Small intestine (tissue), 7 donors: ENCODE data around the gene NTPCR. TPM values are rescaled to one million over a fixed set of nuclear protein-coding genes. Genes with fewer than 3 reads are reported as not detected.

Source experiments
- DNase-seq, 2 donors: peaks; one replicate each; pipeline versions ENCODE4 v3.0.0 to v3.0.0-alpha.2; 2013
- FAIRE-seq: peaks from 2 replicates; lab custom pipeline; 2012; peaks lifted over from hg19 to GRCh38; lab: Jason Lieb, UNC
- H3K27ac ChIP-seq, 3 donors: one replicate each; pipeline ENCODE4 v1.5.1; 2013; ENCODE audit warnings: low read length in 2 of 3, mild to moderate bottlenecking in 2 of 3, control low read depth in 1 of 3, inconsistent platforms in 1 of 3, low read depth in 1 of 3, moderate library complexity in 1 of 3
- H3K27me3 ChIP-seq, 3 donors: one replicate each; pipeline ENCODE4 v1.6.1; 2013; ENCODE audit warnings: low read length in 3 of 3, inconsistent platforms in 1 of 3; ENCODE audit not compliant: control insufficient read depth in 3 of 3, insufficient read depth in 3 of 3
- H3K36me3 ChIP-seq, 3 donors: one replicate each; pipeline ENCODE4 v1.6.1; 2013; ENCODE audit warnings: low read length in 3 of 3, inconsistent platforms in 1 of 3, low read depth in 1 of 3, mild to moderate bottlenecking in 1 of 3, moderate library complexity in 1 of 3; ENCODE audit not compliant: control insufficient read depth in 3 of 3, insufficient read depth in 2 of 3
- H3K4me1 ChIP-seq, 3 donors: one replicate each; pipeline ENCODE4 v1.6.1; 2013; ENCODE audit warnings: low read length in 2 of 3, inconsistent platforms in 1 of 3, low read depth in 1 of 3, mild to moderate bottlenecking in 1 of 3, moderate library complexity in 1 of 3; ENCODE audit not compliant: control insufficient read depth in 3 of 3, insufficient read depth in 2 of 3
- H3K4me3 ChIP-seq, 3 donors: one replicate each; pipeline ENCODE4 v1.5.1; 2013; ENCODE audit warnings: low read length in 3 of 3, control low read depth in 1 of 3, inconsistent platforms in 1 of 3, low read depth in 1 of 3, mild to moderate bottlenecking in 1 of 3, moderate library complexity in 1 of 3
- H3K9me3 ChIP-seq, 2 donors: one replicate each; pipeline ENCODE4 v1.6.1; 2013; ENCODE audit warnings: low read depth in 1 of 2, low read length in 1 of 2; ENCODE audit not compliant: control insufficient read depth in 2 of 2, insufficient read depth in 1 of 2
- WGBS, 3 donors: extraction: QIAGEN DNeasy Blood & Tissue Kit; methylation state at CpG; one replicate each; pipeline ENCODE4 v1.1.7; 2013; 5-methylcytosine and 5-hydroxymethylcytosine counted together
- polyA plus RNA-seq, 4 donors: library from polyadenylated mRNA; stranded (reverse) in 3 of 4; unstranded in 1 of 4; fragments of 200-250 nt in 3 of 4; fragments of 120-200 nt in 1 of 4; gene quantifications; one replicate each; pipeline versions ENCODE4 v1.2.1 to v1.2.3, GENCODE V29; 2013
- donor health status: healthy with polysubstance abuse.
- donor health status: control.
- donor health status: control.
- donor health status: Bipolar disorder and iron deficiency.
- donor health status: healthy.

NTPCR gene
- polyA plus RNA-seq, 4 donors: 48.5 to 65.6 (median 58.1) TPM

DNA sequence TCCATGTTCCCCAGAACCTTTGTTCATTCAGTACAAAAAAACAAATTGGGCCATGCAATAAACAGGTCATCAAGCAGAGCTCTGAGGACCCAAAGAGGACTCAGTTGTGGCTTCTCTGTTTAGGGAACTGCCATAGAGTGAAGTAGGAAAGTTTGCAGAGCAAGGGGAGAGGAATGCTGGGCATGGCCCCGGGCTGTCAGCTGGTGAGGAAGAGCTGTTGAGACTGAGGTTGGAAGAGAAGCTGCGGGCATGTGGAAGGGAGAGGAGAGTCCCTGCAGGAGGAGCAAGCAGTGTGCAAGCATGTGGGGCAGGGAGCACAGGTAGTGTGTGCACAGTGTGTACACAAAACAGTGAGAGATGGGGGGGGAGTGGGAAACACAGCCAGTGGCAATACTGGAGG is 71.8 kb downstream of the NTPCR start:
- FAIRE-seq (no peak), DNase-seq (no peak)
- Histone ChIP-seq H3K4me3 (no peak overlapping the region), H3K4me1 (peaks cover 0 to 12% (median 4%) of the 10 kb centered on the region in 3 donors), H3K27me3 (no peaks in the 10 kb centered on the region), H3K9me3 (no peaks in the 10 kb centered on the region), H3K36me3 (no peaks in the 10 kb centered on the region), H3K27ac (no peak overlapping the region)
- 93 to 95% (median 93%) methylated on average over 2 of the region's 2 CpGs for WGBS, 3 donors

DNA sequence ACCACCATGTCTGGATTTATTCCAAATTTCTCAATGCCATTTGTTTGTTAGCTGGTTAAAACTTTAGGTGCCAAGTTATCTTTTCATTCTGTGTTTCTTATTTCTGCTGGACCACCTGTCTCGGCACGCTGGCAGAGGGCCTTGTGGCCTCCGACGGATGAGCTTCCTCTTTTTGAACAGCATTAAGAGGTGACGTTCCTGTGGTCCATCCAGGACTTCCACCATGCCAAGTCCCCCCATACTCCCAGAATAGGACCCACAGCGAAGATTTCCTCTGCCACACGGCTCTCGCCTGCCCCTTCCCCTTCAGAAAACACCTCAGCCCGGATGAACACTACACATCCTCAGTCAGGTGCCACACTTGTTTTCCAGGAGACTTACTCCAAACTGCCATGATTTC is 73.8 kb downstream of the NTPCR start:
- Histone ChIP-seq H3K9me3 (no peaks in the 10 kb centered on the region), H3K4me1 (peaks cover 0 to 12% (median 4%) of the 10 kb centered on the region in 3 donors), H3K36me3 (no peaks in the 10 kb centered on the region), H3K27ac (no peak overlapping the region), H3K27me3 (no peaks in the 10 kb centered on the region), H3K4me3 (no peak overlapping the region)
- DNase-seq: no peak
- WGBS, 3 donors: 89 to 95% (median 93%) methylated on average over 9 of the region's 9 CpGs
- no peak for FAIRE-seq

DNA sequence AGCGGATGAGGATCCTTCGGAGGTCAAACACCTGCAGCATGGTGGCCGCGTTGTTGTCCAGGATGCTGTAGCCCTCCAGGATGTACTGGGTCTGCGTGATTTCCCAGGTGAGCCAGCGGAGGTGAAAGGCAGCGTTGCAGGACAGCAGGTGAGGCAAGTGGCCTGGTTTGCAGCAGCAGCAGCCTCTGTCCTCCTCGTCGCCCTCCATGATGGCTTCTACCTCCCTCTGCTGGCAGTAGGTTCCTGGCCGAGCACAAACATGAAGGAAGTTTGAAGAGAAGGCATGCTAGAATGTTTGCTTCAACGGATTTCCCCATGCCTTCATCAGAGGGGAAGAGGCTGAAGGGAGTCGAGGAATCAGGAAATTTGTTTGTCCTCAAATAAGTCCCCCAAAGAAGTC is 74.7 kb downstream of the NTPCR start:
- FAIRE-seq: no peak
- Histone ChIP-seq H3K27ac (no peak overlapping the region), H3K4me3 (no peak overlapping the region), H3K27me3 (no peaks in the 10 kb centered on the region), H3K9me3 (no peaks in the 10 kb centered on the region), H3K4me1 (peaks cover 0 to 4% (median 2%) of the 10 kb centered on the region in 3 donors), H3K36me3 (no peaks in the 10 kb centered on the region)
- peak; percentile 67 to 72 for DNase-seq
- 58 to 73% (median 59%) methylated on average over 12 of the region's 12 CpGs for whole genome bisulfite sequencing, 3 donors

DNA sequence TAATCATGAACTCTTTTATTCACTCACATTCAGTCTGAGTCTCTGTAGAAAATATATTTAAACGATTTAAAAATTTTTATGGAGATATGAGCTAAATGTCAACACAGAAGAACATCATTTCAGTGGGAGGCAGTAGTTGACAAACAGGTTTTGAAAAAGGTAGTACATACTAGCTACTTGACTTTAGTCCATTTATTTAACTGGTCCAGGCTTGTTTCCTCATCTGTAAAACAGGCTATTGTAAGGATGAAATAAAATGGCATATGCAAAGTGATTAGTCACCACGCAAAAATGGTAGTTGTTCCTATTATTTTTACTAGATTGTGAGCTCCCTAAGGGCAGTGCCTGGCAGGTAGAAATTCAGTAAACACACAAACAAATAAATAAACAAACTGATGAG is 75.2 kb downstream of the NTPCR start:
- Histone ChIP-seq H3K27ac (no peak overlapping the region), H3K36me3 (no peaks in the 10 kb centered on the region), H3K9me3 (no peaks in the 10 kb centered on the region), H3K4me1 (peaks cover 0 to under 1% (median 0%) of the 10 kb centered on the region in 3 donors), H3K27me3 (no peaks in the 10 kb centered on the region), H3K4me3 (no peak overlapping the region)
- FAIRE-seq (no peak), DNase-seq (no peak)
- 64 to 82% (median 73%) methylated on average over 2 of the region's 2 CpGs for WGBS, 3 donors

DNA sequence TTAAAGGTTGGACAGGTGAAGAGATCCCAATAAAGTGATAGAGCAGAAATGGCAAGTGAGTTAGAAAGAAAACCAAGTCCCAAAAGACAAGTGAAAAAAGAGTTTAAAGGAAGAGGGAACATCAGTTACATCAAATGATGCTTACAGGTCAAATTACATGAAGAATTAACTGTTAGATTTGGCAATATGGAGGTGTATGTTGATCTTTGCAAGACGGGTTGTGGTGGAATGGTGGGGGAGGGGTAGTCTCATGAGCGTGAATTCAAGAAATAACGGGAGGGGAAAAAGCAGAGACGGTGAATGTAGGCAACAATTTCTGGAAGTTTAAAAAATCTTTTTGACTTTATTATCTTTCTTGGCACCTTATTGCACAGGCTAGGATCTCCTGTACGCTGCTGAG is 76.6 kb downstream of the NTPCR start:
- FAIRE-seq (no peak), DNase-seq (no peak)
- Histone ChIP-seq H3K9me3 (no peaks in the 10 kb centered on the region), H3K4me3 (no peak overlapping the region), H3K36me3 (no peaks in the 10 kb centered on the region), H3K27ac (no peak overlapping the region), H3K27me3 (no peaks in the 10 kb centered on the region), H3K4me1 (no peaks in the 10 kb centered on the region)
- 87 to 91% (median 88%) methylated on average over 5 of the region's 5 CpGs for WGBS, 3 donors

DNA sequence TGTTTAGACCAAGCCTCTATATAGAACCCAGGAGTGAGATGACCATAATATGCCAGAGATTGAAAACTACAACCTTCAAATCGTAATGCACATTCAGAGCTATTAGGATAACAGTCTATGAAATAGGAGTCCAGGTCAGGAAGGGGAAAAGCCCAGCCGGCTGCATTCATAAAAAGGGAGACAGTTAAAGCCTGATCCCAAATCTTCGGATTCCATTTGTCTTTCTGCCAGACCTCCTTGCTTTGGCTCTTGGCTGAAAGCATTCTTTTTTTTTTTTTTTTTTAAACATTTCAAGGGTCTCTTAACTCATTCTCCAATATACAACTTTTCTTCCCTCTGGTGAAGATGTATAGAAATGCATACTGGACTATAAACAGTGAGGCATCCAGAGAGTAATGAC is 81.1 kb downstream of the NTPCR start:
- FAIRE-seq (no peak), DNase-seq (no peak)
- WGBS, 3 donors: 55 to 91% (median 89%) methylated on average over 3 of the region's 3 CpGs
- Histone ChIP-seq H3K27ac (no peak overlapping the region), H3K36me3 (no peaks in the 10 kb centered on the region), H3K27me3 (no peaks in the 10 kb centered on the region), H3K4me3 (no peak overlapping the region), H3K9me3 (no peaks in the 10 kb centered on the region), H3K4me1 (no peaks in the 10 kb centered on the region)

DNA sequence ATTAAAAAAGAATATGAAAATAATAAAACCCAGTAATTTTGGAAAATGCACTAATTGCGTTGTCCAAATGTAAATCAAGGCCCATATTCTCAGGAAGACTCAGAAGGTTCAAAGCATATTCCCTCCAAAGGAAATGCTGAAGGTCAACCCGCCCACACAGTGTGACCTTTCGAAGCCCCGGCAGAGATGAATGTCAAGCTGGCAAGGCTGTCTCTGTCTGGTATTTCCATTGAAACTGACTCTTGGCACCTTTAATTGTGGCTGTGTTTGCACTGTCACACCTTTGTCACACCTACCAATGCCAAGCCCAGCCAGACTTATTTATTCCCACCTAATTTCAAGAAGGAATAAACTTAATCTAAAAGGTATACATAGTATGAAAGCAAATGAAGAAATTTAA is 82.5 kb downstream of the NTPCR start:
- no peaks in the 10 kb centered on the region for H3K9me3 ChIP-seq
- no peak for FAIRE-seq
- H3K36me3 ChIP-seq: no peaks in the 10 kb centered on the region
- H3K27ac ChIP-seq: no peak overlapping the region
- H3K4me1 ChIP-seq: no peaks in the 10 kb centered on the region
- no peak for DNase-seq
- no peak overlapping the region for H3K4me3 ChIP-seq
- WGBS, 3 donors: 77 to 89% (median 82%) methylated on average over 4 of the region's 4 CpGs
- H3K27me3 ChIP-seq: no peaks in the 10 kb centered on the region

DNA sequence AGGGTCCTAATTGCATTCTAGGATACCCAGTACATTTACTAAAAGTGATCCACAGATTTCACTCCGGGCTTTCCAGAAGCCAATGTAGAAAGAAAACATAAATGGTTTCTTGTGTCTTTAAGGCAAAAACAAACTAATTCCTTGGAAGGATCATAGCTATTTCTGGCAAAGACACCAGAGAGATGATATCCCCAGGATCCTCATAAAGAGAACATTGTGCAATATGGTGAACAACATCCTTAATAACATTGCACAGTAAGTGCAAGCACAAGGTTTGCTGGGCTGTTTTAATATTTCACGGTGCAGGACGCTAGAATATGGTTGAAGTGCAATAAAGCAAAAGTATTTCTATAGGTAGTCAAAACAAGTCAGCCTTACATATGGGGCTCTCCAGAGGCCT is 83.0 kb downstream of the NTPCR start:
- no peak for DNase-seq
- H3K36me3 ChIP-seq: no peaks in the 10 kb centered on the region
- H3K4me3 ChIP-seq: no peak overlapping the region
- 87 to 99% (median 93%) methylated on average over 3 of the region's 3 CpGs for WGBS, 3 donors
- no peaks in the 10 kb centered on the region for H3K4me1 ChIP-seq
- H3K9me3 ChIP-seq: no peaks in the 10 kb centered on the region
- H3K27me3 ChIP-seq: no peaks in the 10 kb centered on the region
- no peak overlapping the region for H3K27ac ChIP-seq
- FAIRE-seq: no peak
